ENCODE measurements around the gene THYN1. TPM values are rescaled to one million over a fixed set of nuclear protein-coding genes. Genes with fewer than 3 reads are reported as not detected.

Gene THYN1
- total RNA-seq, 4 donors from 2014 or later = 12.7 to 27.8 (median 17.2) TPM

DNA sequence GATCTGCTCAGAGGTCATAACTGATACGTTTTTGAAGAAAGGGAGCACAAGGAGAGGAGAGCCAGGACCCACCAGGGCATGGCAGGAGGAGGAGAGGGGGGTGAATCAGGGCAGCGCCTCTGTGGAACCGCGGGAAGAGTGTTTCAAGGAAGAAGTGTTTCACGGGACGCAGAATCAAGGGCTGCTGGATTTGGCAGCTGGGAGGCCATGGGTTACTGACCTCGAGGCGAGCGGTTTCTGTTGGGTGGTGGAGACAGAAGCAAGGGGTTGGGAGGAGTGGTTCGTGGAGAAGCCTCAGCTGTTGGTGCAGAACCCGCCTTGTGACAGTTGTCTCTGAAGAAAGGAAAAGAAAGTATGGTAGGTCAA, 15.6 kb downstream of the THYN1 start:
- in situ Hi-C loops (cut with MboI; ENCODE audit: low sequenced_read_pairs in 4 of 4) = no loop called here
- Histone ChIP-seq H3K4me1 (no peaks in the 10 kb centered on the region), H3K4me3 (no peak overlapping the region), H3K27ac (no peak overlapping the region), H3K36me3 (peaks cover 0 to 50% of the 10 kb centered on the region in 2 donors), H3K9me3 (no peaks in the 10 kb centered on the region), H3K27me3 (no peaks in the 10 kb centered on the region)
- DNase-seq (no peak), ATAC-seq (no peak)
- TF ChIP-seq, protein P1, sequence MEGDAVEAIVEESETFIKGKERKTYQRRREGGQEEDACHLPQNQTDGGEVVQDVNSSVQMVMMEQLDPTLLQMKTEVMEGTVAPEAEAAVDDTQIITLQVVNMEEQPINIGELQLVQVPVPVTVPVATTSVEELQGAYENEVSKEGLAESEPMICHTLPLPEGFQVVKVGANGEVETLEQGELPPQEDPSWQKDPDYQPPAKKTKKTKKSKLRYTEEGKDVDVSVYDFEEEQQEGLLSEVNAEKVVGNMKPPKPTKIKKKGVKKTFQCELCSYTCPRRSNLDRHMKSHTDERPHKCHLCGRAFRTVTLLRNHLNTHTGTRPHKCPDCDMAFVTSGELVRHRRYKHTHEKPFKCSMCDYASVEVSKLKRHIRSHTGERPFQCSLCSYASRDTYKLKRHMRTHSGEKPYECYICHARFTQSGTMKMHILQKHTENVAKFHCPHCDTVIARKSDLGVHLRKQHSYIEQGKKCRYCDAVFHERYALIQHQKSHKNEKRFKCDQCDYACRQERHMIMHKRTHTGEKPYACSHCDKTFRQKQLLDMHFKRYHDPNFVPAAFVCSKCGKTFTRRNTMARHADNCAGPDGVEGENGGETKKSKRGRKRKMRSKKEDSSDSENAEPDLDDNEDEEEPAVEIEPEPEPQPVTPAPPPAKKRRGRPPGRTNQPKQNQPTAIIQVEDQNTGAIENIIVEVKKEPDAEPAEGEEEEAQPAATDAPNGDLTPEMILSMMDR (IDR thresholded peaks at IDR 0.05 in 4 of 5, conservative IDR thresholded peaks at IDR 0.05 in 1 of 5) = no peak
- no peak for TF ChIP-seq POLR2A (IDR thresholded peaks at IDR 0.05)
- intact Hi-C loops (cut with DNase I; ENCODE audit: low total_unique reads) = no loop called here

DNA sequence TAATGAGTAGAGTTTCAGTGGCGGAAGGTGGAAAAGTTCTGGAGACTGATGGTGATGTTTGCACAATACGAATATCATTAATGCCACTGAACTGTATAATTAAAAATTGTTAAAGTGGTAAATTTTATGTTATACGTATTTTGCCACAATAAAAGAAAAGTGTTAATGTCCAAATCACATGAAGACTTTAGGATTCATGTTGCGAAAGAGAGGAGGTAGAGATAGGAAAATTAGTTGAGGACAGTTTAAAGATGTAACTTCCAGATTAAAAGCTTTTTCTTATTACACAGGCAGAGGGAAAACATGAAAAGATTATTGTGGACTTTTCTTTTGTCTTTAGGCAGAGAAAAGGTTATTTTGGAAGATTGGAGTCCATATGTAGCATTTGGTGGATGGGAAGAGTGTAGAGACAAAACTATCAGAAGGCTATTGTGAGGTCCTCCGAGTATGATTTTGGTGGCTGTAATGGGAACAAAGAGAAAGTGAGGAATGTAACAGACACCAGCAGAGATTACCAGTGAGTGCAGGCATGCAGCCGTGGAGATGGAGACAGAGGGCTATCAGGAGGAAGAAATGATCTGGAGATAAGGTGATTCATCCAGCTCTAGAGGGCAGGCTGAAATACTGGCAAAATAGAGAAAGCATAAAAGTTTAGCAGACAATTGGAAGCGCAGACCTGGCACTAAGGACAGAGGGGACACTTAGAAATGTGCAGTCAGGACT, 16.2 kb downstream of the THYN1 start:
- in situ Hi-C loops (cut with MboI; ENCODE audit: low sequenced_read_pairs in 4 of 4) = no loop called here
- H3K27me3 ChIP-seq = no peaks in the 10 kb centered on the region
- TF ChIP-seq, protein P1 (IDR thresholded peaks at IDR 0.05 in 4 of 5, conservative IDR thresholded peaks at IDR 0.05 in 1 of 5) = no peak
- TF ChIP-seq POLR2A (IDR thresholded peaks at IDR 0.05) = no peak
- H3K27ac ChIP-seq = no peak overlapping the region
- no peak overlapping the region for H3K4me3 ChIP-seq
- DNase-seq = no peak
- H3K4me1 ChIP-seq = no peaks in the 10 kb centered on the region
- intact Hi-C loops (cut with DNase I; ENCODE audit: low total_unique reads) = no loop called here
- ATAC-seq = no peak
- H3K36me3 ChIP-seq = peaks cover 0 to 44% of the 10 kb centered on the region in 2 donors
- H3K9me3 ChIP-seq = no peaks in the 10 kb centered on the region

DNA sequence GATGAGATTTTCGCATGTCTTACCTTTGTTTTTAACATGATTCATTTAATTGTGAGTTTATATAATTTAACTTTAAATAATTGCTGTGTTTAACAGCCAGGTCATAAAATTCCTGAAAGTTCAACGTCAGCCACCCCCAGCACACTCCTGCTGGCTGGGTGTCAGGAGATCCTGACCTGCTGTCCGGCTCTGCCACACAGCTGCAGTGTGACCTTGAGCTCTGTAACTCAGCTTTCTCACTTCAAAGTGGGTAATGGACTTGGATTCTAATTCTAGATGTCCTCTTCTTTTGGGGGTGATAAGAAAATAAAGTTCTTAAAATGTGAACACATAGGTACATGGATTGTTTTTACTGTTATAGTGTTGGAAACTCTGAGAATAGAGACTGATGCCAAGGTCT, 17.8 kb downstream of the THYN1 start:
- Histone ChIP-seq H3K27ac (no peak overlapping the region), H3K9me3 (no peaks in the 10 kb centered on the region), H3K4me1 (peaks cover 0 to 13% of the 10 kb centered on the region in 2 donors), H3K36me3 (peaks cover 0 to 30% of the 10 kb centered on the region in 2 donors), H3K27me3 (no peaks in the 10 kb centered on the region), H3K4me3 (no peak overlapping the region)
- in situ Hi-C loops (cut with MboI; ENCODE audit: low sequenced_read_pairs in 4 of 4) = no loop called here
- DNase-seq (no peak), ATAC-seq (no peak)
- TF ChIP-seq, protein P1 (IDR thresholded peaks at IDR 0.05 in 4 of 5, conservative IDR thresholded peaks at IDR 0.05 in 1 of 5) = no peak
- TF ChIP-seq POLR2A (IDR thresholded peaks at IDR 0.05) = no peak
- intact Hi-C loops (cut with DNase I; ENCODE audit: low total_unique reads) = no loop called here

DNA sequence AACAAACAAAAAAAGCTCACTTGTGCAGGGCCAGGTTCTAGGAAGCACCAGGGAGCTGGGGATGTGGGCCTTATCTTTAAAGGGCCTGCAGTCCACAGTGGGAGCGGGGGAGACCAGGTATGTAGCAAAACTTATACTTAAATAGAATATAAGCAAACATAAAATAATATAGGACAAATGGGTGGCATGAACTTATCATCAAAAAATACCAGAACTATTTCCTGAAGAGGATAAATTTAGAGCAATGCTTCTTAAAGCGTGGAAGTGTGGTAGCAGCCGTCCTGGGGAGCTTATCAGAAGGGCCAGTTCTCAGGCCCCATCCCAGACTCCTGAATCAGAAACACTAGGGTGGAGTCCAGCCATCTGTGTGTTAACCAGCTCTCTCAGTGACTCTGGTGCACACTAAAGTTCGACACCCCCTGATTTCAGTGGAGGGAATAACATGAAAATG, 19.4 kb downstream of the THYN1 start:
- H3K27me3 ChIP-seq = no peaks in the 10 kb centered on the region
- H3K27ac ChIP-seq = no peak overlapping the region
- DNase-seq (no peak), ATAC-seq (no peak)
- intact Hi-C loops (cut with DNase I; ENCODE audit: low total_unique reads) (no loop called here), in situ Hi-C loops (cut with MboI; ENCODE audit: low sequenced_read_pairs in 4 of 4) (no loop called here)
- H3K4me1 ChIP-seq = peaks cover 6 to 19% of the 10 kb centered on the region in 2 donors
- H3K36me3 ChIP-seq = peaks cover 0 to 13% of the 10 kb centered on the region in 2 donors
- no peaks in the 10 kb centered on the region for H3K9me3 ChIP-seq
- TF ChIP-seq POLR2A (IDR thresholded peaks at IDR 0.05) = no peak
- TF ChIP-seq, protein P1 (IDR thresholded peaks at IDR 0.05 in 4 of 5, conservative IDR thresholded peaks at IDR 0.05 in 1 of 5) = no peak
- H3K4me3 ChIP-seq = no peak overlapping the region

All from gastrocnemius medialis (tissue), 4 donors.